IMR-90 (cell line): ENCODE data around the gene SLC6A20. TPM values are rescaled to one million over a fixed set of nuclear protein-coding genes. Genes with fewer than 3 reads are reported as not detected.

Experiments
- ELK1 ChIP-seq: fragments of 150-350 bp; IDR thresholded peaks from 2 replicates; pipeline ENCODE4 v1.6.1; 2016; ENCODE audit warnings: low read depth, mild to moderate bottlenecking, low read length, moderate library complexity, borderline replicate concordance
- FOS ChIP-seq: fragments of 150-350 bp; IDR thresholded peaks from 2 replicates; pipeline ENCODE4 v1.6.1; 2016; ENCODE audit warnings: low read depth, low read length
- MXI1 ChIP-seq: IDR thresholded peaks from 2 replicates; pipeline ENCODE4 v1.6.1; 2012; ENCODE audit warnings: low read depth, mild to moderate bottlenecking, low read length, moderate library complexity, borderline replicate concordance
- POLR2A ChIP-seq: IDR thresholded peaks from 2 replicates; pipeline ENCODE4 v1.6.1; 2012; ENCODE audit warnings: mild to moderate bottlenecking, low read depth, low read length
- RFX5 ChIP-seq: IDR thresholded peaks from 2 replicates; pipeline ENCODE4 v1.8.0; 2012; ENCODE audit warnings: low read depth, mild to moderate bottlenecking, low read length, moderate library complexity
- polyA plus RNA-seq, 3 experiments: library from polyadenylated mRNA; depleted of rRNA; stranded (reverse); fragments of >200 nt; gene quantifications; 2 replicates each; pipeline ENCODE4 v1.2.3, GENCODE V29; 2012; ENCODE audit warnings: low replicate concordance in 1 of 3
- total RNA-seq: library from RNA; depleted of rRNA; stranded (reverse); fragments of >200 nt; gene quantifications from 2 replicates; pipeline ENCODE4 v1.2.3, GENCODE V29; 2012

Gene SLC6A20
- total and polyA plus RNA-seq, 2 of the 4 experiments (the other 2 are of a cell fraction): not detected

GRCh38 chr3:45841757-45842491, 45.6 kb upstream of the SLC6A20 start, which contains the start of gene LZTFL1 (continued):
- TF ChIP-seq ELK1: no peak
- peak; percentile 92 for TF ChIP-seq MXI1
- TF ChIP-seq POLR2A: peak; percentile 58; the same call in 1 of the 2 replicates
- TF ChIP-seq FOS: peak; percentile 59; the same call in 1 of the 2 replicates
- TF ChIP-seq RFX5: no peak
